HG03196 (cell line): ENCODE results near the gene PATE3.

ENCODE experiments used
- ATAC-seq: cut with Tn5 transposase; IDR thresholded peaks from one replicate; pipeline ENCODE4 v1.9.1; 2021; ENCODE audit not compliant: unreplicated experiment

The PATE3 gene

GRCh38 chr11:125835748-125836147 is 47.8 kb downstream of the PATE3 start:
- no peak for ATAC-seq
